K562 (cell line): Measurements from ENCODE around the gene OPHN1. TPM values are rescaled to one million over a fixed set of nuclear protein-coding genes. Genes with fewer than 3 reads are reported as not detected.

Source experiments
- AFF1 ChIP-seq, 2 experiments: fragments of 450-650 bp; IDR thresholded peaks; 2 replicates each; pipeline ENCODE4 v1.6.1; 2018; ENCODE audit warnings: mild to moderate bottlenecking in 2 of 2, low read depth in 1 of 2; ENCODE audit not compliant: partially characterized antibody in 2 of 2
- CTBP1 ChIP-seq: fragments of 450-650 bp; IDR thresholded peaks from 2 replicates; pipeline ENCODE4 v1.6.1; 2016; ENCODE audit warnings: borderline replicate concordance
- FOXA1 ChIP-seq: fragments of 450-650 bp; IDR thresholded peaks from 2 replicates; pipeline ENCODE4 v1.6.1; 2016; ENCODE audit warnings: mild to moderate bottlenecking, borderline replicate concordance
- GATAD2B ChIP-seq: fragments of 450-650 bp; IDR thresholded peaks from 2 replicates; pipeline ENCODE4 v1.6.1; 2017; ENCODE audit warnings: mild to moderate bottlenecking, borderline replicate concordance
- HDAC8 ChIP-seq: fragments of 450-650 bp; IDR thresholded peaks from 2 replicates; pipeline ENCODE4 v1.6.1; 2016; ENCODE audit warnings: mild to moderate bottlenecking, missing genetic modification characterization, moderate library complexity, missing compliant biosample characterization
- IRF2 ChIP-seq: sonication (generic); formaldehyde crosslinking; IDR thresholded peaks from 2 replicates; pipeline ENCODE4 v1.8.1; 2022; ENCODE audit warnings: mild to moderate bottlenecking, missing genetic modification reagents
- KDM1A ChIP-seq, 2 experiments: fragments of 450-650 bp; IDR thresholded peaks; 2 replicates each; pipeline ENCODE4 v1.6.1; 2016; ENCODE audit warnings: mild to moderate bottlenecking in 2 of 2
- MTA2 ChIP-seq: fragments of 450-650 bp; IDR thresholded peaks from 2 replicates; pipeline ENCODE4 v1.6.1; 2016; ENCODE audit warnings: low read depth
- PHF8 ChIP-seq: fragments of 200-600 bp; sonication (generic); IDR thresholded peaks from 2 replicates; pipeline ENCODE4 v1.6.1; 2012; ENCODE audit warnings: mixed run types, mild to moderate bottlenecking, inconsistent platforms, low read length, moderate library complexity, borderline replicate concordance
- SIX5 ChIP-seq, 2 experiments: IDR thresholded peaks; 2 replicates each; pipeline ENCODE4 v1.6.1; 2011; ENCODE audit warnings: low read length in 2 of 2, borderline replicate concordance in 1 of 2, low read depth in 1 of 2, mild to moderate bottlenecking in 1 of 2, moderate library complexity in 1 of 2; ENCODE audit not compliant: insufficient read depth in 1 of 2
- SMARCE1 ChIP-seq: fragments of 450-650 bp; IDR thresholded peaks from 2 replicates; pipeline ENCODE4 v1.7.1; 2016; ENCODE audit warnings: mild to moderate bottlenecking
- TAF1 ChIP-seq: IDR thresholded peaks from 2 replicates; pipeline ENCODE4 v1.6.1; 2011; ENCODE audit warnings: mild to moderate bottlenecking, low read length, moderate library complexity; ENCODE audit not compliant: insufficient read depth, control insufficient read depth, severe bottlenecking; ENCODE audit errors: extremely low read depth
- TCF3 ChIP-seq: sonication (generic); formaldehyde crosslinking; IDR thresholded peaks from 2 replicates; pipeline ENCODE4 v1.4.0; 2020; ENCODE audit warnings: mild to moderate bottlenecking, missing genetic modification reagents
- TEAD4 ChIP-seq, 2 experiments: sonication (generic) in 1 of 2; formaldehyde crosslinking in 1 of 2; IDR thresholded peaks; 2 replicates each; pipeline versions ENCODE4 v1.6.1 to v1.8.0; 2012 to 2022; ENCODE audit warnings: borderline replicate concordance in 1 of 2, inconsistent platforms in 1 of 2, low read length in 1 of 2, mild to moderate bottlenecking in 1 of 2, missing genetic modification reagents in 1 of 2
- THAP7 ChIP-seq: fragments of 250-450 bp; sonication (Bioruptor Pico); IDR thresholded peaks from 2 replicates; pipeline ENCODE4 v1.5.0; 2021
- ZBTB11 ChIP-seq, 3 experiments: fragments of 200-800 bp in 1 of 3; fragments of 250-450 bp in 1 of 3; fragments of 450-650 bp in 1 of 3; sonication (Bioruptor Pico) in 1 of 3; sonication (Bioruptor generic) in 1 of 3; formaldehyde crosslinking in 1 of 3; IDR thresholded peaks; 2 replicates each; pipeline versions ENCODE4 v1.6.1 to v1.8.0; 2016 to 2022; ENCODE audit warnings: mild to moderate bottlenecking in 2 of 3, missing genetic modification characterization in 2 of 3, missing compliant biosample characterization in 1 of 3, moderate library complexity in 1 of 3
- ZNF277 ChIP-seq: fragments of 250-450 bp; sonication (Bioruptor Pico); IDR thresholded peaks from 2 replicates; pipeline ENCODE4 v1.8.0; 2022; ENCODE audit warnings: inconsistent platforms, mild to moderate bottlenecking, moderate library complexity, borderline replicate concordance
- ZNF282 ChIP-seq: sonication (generic); formaldehyde crosslinking; IDR thresholded peaks from 2 replicates; pipeline ENCODE4 v1.8.1; 2023; ENCODE audit warnings: missing genetic modification reagents
- ZNF77 ChIP-seq: fragments of 250-450 bp; sonication (Bioruptor Pico); IDR thresholded peaks from 2 replicates; pipeline ENCODE4 v1.5.0; 2020
- polyA plus RNA-seq, 8 experiments: library from polyadenylated mRNA; depleted of rRNA in 4 of 8; stranded (reverse) in 5 of 8; unstranded in 3 of 8; fragments of >200 nt; fragmentation: Nextera tagmentation in 2 of 8; fragmentation: Illumina TruSeq in 1 of 8; extraction: Ambion mirVana in 2 of 8; extraction: Trizol in 1 of 8; gene quantifications; 2 replicates each; pipeline versions ENCODE4 v1.2.1 to v1.2.3, GENCODE V29; 2011 to 2014; ENCODE audit warnings: inconsistent platforms in 1 of 8, missing spikeins in 1 of 8
- total RNA-seq, 7 experiments: library from RNA; depleted of rRNA in 6 of 7; stranded (reverse); fragments of >200 nt in 6 of 7; fragmentation: Illumina TruSeq in 2 of 7; extraction: Trizol in 2 of 7; gene quantifications; 2 replicates each; pipeline versions ENCODE4 v1.2.1 to v1.2.3, GENCODE V29; 2011 to 2021; ENCODE audit warnings: low replicate concordance in 1 of 7

OPHN1 gene
- total and polyA plus RNA-seq, 9 of the 15 experiments (the other 6 are each of a cell fraction or from before 2014, with no cell fraction given) = 0.28 to 1.8 (median 1.0) TPM

- TF ChIP-seq AFF1 (IDR thresholded peaks at IDR 0.05; ENCODE audit: low read depth in 1 of 2, partially characterized antibody in 2 of 2) (no peak), ZNF77 (CRISPR knock-in tag) (no peak), TCF3 (CRISPR knock-in tag) (peak; percentile 86), SMARCE1 (peak; percentile 67; the same call in 1 of the 2 replicates), FOXA1 (no peak), CTBP1 (peak; percentile 21; the same call in 1 of the 2 replicates), KDM1A (IDR thresholded peaks at IDR 0.05) (0 out of 4 replicates have a peak, but pooled peaks of 1 of the 2 experiments have one; percentile 20), THAP7 (CRISPR knock-in tag) (no peak), ZNF277 (CRISPR knock-in tag) (no peak), IRF2 (CRISPR knock-in tag) (no peak), GATAD2B (no peak), ZNF282 (CRISPR knock-in tag) (no peak), SIX5 (IDR thresholded peaks at IDR 0.05; ENCODE audit: borderline replicate concordance in 1 of 2, insufficient read depth in 1 of 2, low read depth in 1 of 2, low read length in 2 of 2) (no peak), TEAD4 (IDR thresholded peaks at IDR 0.05; ENCODE audit: low read length) (peak; percentile 84), TEAD4 (CRISPR knock-in tag; IDR thresholded peaks at IDR 0.05; ENCODE audit: borderline replicate concordance) (no peak), TAF1 (no peak), HDAC8 (tag) (no peak), ZBTB11 (CRISPR knock-in tag; IDR thresholded peaks at IDR 0.05) (no peak), MTA2 (peak; percentile 64), PHF8 (no peak)
Measured at GRCh38 chrX:68438575-68438974, 5.3 kb upstream of the OPHN1 start (continued).
